SKM-1 treated with dmso at 0.1 percent for 144 hours (cell line): ENCODE measurements around the gene DIRAS1.
"Not testable (repeated sequence)": the region's sequence is repeated elsewhere in the genome, so short reads cannot be mapped to it uniquely, and the experiment has no call there.

Source experiments
- DNase-seq: peaks from one replicate; lab custom pipeline; 2025; ENCODE audit not compliant: unreplicated experiment; lab: John Stamatoyannopoulos, UW

Gene DIRAS1

DNA sequence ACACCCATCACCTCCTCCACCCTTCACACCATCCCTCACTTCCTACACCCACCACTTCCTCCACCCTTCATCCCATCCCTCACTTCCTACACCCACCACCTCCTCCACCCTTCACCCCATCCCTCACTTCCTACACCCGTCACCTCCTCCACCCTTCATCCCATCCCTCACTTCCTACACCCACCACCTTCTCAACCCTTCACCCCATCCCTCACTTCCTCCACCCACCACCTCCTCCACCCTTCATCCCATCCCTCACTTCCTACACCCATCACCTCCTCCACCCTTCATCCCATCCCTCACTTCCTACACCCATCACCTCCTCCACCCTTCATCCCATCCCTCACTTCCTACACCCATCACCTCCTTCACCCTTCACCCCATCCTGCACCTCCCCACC is 7.1 kb downstream of the DIRAS1 start:
- DNase-seq = not testable (repeated sequence)

DNA sequence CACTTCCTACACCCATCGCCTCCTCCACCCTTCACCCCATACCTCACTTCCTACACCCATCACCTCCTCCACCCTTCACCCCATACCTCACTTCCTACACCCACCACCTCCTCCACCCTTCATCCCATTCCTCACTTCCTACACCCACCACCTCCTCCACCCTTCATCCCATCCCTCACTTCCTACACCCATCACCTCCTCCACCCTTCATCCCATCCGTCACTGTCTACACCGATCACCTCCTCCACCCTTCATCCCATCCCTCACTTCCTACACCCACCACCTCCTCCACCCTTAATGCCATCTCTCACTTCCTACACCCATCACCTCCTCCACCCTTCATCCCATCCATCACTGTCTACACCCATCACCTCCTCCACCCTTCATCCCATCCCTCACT is 8.0 kb downstream of the DIRAS1 start:
- DNase-seq = not testable (repeated sequence)

DNA sequence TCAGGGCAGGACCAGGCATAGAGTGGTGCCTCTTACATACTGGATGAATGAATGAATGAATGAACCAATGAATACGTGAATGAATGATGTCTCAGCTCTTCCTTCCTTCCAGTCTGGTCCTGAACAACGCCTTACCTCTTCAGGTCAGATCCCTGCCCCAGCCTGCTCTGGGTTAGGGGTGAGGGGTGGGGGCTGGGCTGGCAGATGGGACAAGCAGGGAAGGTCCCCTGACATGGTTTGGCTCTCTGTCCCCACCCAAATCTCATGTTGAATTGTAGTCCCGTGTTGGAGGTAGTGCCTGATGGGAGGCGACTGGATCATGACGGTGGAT is 9.3 kb downstream of the DIRAS1 start:
- DNase-seq = no peak

- DNase-seq = peak; percentile 89
These were observed 9.8 kb downstream of the DIRAS1 start for GRCh38 chr19:2711172-2711874.

DNA sequence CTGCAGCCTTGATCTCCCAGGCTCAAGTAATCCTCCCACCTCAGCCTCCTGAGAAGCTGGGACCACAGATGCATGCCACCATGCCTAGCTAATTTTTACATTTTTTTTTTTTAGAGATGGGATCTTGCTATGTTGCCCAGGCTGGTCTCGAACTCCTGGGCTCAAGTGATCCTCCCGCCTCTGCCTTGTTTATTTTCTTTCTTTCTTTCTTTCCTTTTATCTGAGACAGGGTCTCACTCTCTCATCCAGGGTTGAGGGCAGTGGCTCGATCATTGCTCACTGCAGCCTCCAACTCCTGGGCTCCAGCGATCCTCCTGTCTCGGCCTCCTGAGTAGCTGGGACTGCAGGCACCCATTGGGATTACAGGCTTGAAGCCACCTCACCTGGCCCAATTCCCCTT is 14.9 kb downstream of the DIRAS1 start:
- no peak for DNase-seq

DNA sequence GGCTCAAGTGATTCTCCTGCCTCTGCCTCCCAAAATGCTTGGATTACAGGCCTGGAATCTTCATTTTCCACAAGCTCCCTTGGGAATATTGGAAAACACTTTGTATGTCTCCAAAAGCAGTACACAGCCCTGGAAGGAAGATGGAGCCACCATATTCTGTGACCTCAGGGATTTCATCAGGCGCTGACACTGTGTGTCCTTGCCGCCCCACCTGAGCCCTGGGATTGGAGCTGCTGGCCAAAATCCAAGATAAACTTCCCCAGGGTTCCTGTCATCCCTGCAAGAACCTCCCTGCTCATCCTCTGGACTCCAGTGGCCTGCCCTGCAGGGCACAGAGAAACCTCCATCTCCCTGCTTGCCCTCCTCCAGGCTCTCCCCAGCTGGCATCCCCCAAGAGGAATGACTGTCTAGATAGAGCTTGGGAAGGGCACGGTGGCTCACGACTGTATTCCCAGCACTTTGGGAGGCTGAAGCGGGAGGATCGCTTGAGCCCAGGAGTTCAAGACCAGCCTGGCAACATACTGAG is 17.4 kb downstream of the DIRAS1 start:
- no peak for DNase-seq

DNA sequence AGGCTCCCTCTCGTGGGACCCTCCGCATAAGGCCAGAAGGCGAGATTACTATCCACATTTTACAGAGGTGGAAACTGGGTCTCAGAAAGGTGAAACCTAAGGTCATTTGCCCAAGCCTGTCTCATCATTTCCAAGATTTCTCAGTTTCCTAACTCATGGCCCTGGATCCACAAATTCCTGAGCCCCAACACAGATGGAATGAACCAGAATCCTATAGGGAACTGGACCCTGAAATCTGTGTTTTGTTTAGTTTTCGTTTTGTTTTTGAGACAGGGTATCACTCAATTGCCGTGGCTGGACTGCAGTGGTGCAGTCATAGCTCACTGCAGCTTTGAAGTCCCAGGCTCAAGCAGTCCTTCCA is 18.1 kb downstream of the DIRAS1 start:
- DNase-seq = no peak

GRCh38 chr19:2702170-2703076 is 18.7 kb downstream of the DIRAS1 start, which contains the start of gene GNG7:
TSS of gene GNG7 (minus strand) at chr19:2702694. CDS start at chr19:2520688, 182,006 bp downstream.
- peak; percentile 82 for DNase-seq

DNA sequence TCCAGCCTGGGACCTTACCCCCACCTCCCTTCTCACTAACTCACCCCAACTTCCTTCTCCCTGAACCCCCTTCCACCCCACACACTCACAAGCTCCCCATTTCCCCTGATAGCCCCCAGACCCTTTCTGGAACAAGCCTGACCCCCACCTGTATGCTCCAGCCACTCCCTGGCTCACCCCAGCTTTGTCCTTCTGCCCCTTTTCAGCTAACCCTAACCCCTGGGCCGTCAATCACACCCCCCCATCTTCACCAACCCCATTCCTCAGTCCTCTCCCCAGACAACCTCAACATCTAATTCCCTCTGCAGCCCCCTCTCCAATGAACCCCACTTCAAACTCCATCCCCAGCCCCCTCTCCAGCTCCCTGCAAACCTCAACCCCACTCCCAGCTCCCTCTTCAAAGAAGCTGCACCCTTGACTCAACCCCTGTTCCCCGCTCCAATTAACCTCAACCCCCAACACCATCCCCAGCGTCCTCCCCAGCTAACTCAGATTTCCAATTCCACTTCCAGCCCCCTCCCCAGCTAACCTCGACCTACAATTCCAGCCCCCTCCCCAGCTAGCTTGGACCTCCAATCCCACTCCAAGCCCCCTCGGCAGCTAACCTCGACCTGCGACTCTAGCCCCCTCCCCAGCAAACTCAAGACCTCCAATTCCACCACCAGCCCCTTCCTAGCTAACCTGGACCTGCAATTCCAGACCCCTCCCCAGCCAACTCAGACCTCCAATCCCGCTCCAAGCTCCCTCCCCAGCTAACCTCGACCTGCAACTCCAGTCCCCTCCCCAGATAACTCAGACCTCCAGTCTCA is 19.6 kb downstream of the DIRAS1 start:
- no peak for DNase-seq

DNA sequence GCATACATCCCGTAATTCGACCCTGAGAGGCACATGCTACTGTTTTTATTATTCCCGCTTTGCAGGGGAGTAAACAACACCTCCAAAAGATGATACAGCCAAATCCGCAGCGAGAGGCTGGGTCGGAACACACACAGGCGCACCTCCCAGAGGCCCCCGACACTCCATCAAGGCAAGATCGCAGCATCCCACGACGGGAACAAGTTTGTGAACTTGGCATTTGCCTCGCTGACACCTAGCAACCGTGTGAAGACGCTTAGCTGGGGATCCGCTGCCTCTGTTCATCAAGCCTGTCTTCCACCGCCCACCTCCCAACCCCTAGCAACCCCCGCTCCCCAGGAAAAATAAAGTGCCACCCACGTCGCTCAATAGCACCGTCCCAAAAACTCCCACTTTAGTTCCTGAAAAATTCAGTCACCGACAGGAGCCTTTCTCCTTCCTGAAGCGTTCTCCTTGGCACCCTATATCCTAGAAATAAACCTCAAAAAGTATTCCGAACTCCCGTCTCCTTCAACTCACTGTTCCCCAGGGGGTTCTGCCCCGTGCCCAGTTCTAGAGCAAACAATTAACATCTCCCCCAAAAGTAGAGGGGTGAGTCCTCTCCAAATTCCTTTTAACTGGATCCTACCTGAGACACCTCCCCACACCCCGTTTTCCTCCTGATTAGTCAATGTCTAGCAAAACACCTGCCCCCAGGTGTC is 20.4 kb downstream of the DIRAS1 start:
- DNase-seq = no peak

- no peak for DNase-seq
These were observed 21.6 kb downstream of the DIRAS1 start for GRCh38 chr19:2699413-2700140.

GRCh38 chr19:2694196-2694595 is 27.0 kb downstream of the DIRAS1 start:
- no peak for DNase-seq

DNA sequence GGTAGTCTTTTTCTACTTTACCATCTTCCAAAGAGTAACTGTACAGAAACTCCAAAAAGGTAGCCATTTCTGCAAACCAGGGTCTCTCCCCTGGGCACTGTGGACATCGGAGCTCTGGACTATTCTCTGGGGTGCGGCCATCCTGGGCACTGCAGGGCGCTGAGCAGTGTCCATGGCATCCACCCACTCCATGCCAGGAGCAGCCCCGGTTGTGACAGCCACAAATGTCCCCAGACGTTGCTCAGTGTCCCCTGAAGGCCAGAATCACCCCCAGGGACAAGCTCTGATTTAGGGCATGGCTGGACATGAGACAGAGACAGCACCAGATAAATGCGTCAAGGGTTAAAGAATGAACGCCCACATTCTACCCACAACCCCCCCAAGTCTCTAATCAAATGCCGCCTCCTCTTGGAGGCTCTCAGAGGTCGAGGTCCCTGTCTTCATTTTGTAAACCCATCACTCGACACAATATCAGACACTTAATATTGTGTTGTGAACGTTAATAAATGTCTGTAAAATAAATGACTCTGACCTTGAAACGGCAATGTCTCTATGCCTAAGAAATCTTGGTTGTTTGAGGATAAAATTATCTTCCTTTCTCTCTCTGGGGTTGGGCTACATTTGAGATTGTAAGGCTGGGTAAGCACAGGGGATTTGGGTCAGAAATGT is 27.5 kb downstream of the DIRAS1 start:
- no peak for DNase-seq

- DNase-seq = no peak
These were observed 29.2 kb downstream of the DIRAS1 start for GRCh38 chr19:2691951-2692350.

GRCh38 chr19:2690856-2691255 is 30.3 kb downstream of the DIRAS1 start:
- DNase-seq = no peak

DNA sequence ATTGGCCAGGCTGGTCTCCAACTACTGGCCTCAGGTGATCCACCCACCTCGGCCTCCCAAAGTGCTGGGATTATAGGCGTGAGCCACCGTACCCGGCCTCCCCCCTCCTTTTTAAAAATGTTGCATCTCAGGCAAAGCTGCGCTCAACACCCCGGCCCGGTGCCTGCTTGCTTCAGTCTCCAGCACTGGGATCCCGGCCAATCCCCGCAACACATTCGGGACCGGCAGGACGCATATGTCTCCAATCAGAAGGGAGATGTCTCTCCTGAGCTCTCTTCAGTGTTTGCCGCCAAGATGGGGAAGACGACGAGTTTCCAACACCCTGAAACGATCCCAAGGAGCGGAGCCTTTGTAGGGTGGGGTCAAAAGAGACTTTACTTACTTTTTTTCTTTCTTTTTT is 34.8 kb downstream of the DIRAS1 start:
- DNase-seq = no peak

- DNase-seq = no peak
These were observed 35.9 kb downstream of the DIRAS1 start for GRCh38 chr19:2685204-2685704.

DNA sequence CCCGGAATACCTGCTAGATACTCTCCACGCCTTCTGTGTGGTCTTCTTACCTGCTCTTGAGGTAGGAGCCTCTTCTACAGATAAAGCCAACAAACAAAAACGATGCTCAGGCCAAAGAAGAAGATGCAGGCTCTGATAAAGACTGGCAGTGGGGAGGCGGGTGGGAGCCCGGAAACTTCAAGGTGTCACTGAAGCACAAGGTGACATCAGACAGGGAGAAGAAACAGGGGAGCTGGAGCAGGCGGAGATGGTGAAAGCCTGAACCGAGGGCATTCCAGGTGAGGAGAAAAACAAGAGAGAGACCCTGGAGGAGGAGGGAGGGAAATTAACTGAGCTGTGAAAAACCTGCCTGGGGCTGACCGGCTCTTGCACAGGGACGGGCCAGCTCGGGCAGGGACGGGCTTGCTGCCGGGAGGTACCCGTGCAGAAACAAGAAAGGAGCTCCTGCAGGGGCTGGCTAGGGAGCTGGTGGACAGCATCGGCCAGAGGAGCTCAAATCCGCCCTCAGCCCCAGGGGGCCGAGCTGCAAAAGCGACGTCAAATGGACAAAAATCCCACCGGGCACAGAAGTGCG is 37.7 kb downstream of the DIRAS1 start:
- no peak for DNase-seq

GRCh38 chr19:2680808-2681207 is 40.4 kb downstream of the DIRAS1 start:
- no peak for DNase-seq
